D721Med (cell line): Measurements from ENCODE around the gene WFDC9.
"Not testable (repeated sequence)": the region's sequence is repeated elsewhere in the genome, so short reads cannot be mapped to it uniquely, and the experiment has no call there.

Experiments
- DNase-seq: peaks from one replicate; pipeline ENCODE4 v3.0.0; 2011; ENCODE audit warnings: low spot score; ENCODE audit not compliant: insufficient read length
- FAIRE-seq: peaks from 2 replicates; lab custom pipeline; 2011; peaks lifted over from hg19 to GRCh38; lab: Jason Lieb, UNC
- TF ChIP-seq, protein P1 (sequence below): IDR thresholded peaks from 2 replicates; pipeline ENCODE4 v1.5.1; 2012; ENCODE audit warnings: mild to moderate bottlenecking, control low read depth; ENCODE audit not compliant: insufficient read depth; ENCODE audit errors: missing control alignments

Gene WFDC9

DNA sequence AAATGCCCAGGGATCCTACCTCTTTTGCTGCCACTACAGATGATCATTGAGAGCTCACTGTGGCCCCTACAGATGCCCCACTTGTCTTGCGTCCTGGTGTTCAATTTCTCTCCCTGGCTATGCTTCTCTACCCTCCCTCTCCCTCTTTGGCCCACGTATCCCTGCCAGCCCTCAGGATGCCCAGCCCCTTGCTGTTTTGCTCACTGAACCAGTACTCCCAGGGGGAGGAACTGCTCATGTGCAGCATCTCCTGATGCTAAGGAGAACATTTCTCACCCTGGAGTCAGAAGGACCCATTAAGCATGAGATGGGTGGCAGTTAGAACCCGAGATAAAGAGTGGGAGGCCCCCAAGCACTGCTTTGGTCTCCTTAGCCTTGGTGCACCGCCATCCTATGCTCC, at the start of gene WFDC9:
WFDC9 (minus strand) TSS at position 101 of the 400 bp plus-strand sequence. CDS start 21,103 bp downstream, outside the sequence.
- FAIRE-seq (no peak), DNase-seq (no peak)
- TF ChIP-seq, protein P1, sequence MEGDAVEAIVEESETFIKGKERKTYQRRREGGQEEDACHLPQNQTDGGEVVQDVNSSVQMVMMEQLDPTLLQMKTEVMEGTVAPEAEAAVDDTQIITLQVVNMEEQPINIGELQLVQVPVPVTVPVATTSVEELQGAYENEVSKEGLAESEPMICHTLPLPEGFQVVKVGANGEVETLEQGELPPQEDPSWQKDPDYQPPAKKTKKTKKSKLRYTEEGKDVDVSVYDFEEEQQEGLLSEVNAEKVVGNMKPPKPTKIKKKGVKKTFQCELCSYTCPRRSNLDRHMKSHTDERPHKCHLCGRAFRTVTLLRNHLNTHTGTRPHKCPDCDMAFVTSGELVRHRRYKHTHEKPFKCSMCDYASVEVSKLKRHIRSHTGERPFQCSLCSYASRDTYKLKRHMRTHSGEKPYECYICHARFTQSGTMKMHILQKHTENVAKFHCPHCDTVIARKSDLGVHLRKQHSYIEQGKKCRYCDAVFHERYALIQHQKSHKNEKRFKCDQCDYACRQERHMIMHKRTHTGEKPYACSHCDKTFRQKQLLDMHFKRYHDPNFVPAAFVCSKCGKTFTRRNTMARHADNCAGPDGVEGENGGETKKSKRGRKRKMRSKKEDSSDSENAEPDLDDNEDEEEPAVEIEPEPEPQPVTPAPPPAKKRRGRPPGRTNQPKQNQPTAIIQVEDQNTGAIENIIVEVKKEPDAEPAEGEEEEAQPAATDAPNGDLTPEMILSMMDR = no peak

DNA sequence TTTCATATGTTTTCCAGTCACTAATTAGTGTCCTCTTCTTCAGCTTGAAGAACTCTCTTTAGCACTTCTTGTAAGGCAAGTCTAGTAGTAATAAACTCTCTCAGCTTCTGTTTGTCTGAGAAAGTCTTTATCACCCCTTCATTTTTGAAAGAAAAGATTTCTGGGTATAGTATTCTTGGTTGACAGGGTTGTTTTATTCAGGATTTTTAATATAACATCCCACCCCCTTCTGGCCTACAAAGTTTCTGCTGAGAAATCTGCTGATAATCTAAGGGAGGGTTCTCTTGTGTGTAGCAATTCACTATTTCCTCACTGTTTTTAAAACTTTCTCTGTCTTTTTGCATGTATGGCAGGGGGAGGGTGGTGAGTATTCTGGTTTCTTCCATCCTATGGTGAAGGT, 48.6 kb upstream of the WFDC9 start:
- no peak for FAIRE-seq
- TF ChIP-seq, protein P1 = no peak
- no peak for DNase-seq

DNA sequence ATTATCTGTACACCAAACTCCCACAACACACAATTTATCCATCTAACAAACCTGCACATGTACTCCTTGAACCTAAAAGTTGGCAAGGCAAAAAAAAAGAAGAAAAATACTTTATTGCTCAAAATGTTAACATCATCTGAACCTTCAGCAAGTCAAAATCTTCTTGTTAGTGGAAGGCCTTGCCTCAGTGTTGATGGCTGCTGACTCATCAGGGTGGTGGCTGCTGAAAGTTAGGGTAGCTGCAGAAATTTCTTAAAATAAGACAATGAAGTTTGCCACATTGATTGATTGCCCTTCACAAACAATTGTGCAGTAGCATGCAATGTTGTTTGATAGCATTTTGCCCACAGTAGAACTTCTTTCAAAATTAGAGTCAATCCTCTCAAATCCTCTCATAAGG, 41.7 kb upstream of the WFDC9 start:
- DNase-seq (no peak), FAIRE-seq (no peak)
- TF ChIP-seq, protein P1 = no peak

DNA sequence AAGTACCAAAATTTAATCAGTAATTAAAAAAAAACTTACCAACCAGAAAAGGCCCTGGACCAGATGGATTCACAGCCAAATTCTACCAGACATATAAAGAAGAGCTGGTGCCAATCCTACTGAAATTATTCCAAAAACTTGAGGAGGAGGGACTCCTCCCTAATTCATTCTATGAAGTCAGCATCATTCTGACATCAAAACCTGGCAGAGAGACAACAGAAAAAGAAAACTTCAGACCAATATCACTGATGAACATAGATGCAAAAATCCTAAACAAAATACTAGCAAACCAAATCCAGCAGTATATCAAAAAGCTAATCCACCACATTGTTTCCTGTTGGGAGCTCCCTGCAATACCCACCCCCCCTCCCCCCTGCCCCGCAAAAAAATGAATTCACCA, 39.1 kb upstream of the WFDC9 start, which contains the start of gene WFDC11:
WFDC11 (minus strand) TSS at position 101 of the 400 bp plus-strand sequence. CDS start 19,639 bp downstream, outside the sequence.
- DNase-seq (no peak), FAIRE-seq (no peak)
- TF ChIP-seq, protein P1 = no peak

DNA sequence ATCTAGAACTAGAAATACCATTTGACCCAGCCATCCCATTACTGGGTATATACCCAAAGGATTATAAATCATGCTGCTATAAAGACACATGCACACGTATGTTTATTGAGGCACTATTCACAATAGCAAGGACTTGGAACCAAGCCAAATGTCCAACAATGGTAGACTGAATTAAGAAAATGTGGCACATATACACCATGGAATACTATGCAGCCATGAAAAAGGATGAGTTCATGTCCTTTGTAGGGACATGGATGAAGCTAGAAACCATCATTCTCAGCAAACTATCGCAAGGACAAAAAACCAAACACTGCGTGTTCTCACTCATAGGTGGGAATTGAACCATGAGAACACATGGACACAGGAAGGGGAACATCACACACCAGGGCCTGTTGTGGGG, 26.0 kb upstream of the WFDC9 start:
- not testable (repeated sequence) for FAIRE-seq, DNase-seq

DNA sequence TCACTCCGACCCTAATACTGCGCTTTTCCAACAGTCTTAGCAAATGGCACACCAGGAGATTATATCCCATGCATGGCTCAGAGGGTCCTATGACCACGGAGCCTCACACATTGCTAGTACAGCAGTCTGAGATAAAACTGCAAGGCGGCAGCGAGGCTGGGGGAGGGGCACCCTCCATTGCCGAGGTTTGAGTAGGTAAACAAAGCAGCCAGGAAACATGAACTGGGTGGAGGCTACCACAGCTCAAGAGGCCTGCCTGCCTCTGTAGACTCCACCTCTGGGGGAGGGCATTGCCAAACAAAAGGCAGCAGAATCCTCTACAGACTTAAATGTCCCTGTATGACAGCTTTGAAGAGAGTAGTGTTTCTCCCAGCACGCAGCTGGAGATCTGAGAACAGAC, 20.6 kb upstream of the WFDC9 start:
- not testable (repeated sequence) for FAIRE-seq, DNase-seq

DNA sequence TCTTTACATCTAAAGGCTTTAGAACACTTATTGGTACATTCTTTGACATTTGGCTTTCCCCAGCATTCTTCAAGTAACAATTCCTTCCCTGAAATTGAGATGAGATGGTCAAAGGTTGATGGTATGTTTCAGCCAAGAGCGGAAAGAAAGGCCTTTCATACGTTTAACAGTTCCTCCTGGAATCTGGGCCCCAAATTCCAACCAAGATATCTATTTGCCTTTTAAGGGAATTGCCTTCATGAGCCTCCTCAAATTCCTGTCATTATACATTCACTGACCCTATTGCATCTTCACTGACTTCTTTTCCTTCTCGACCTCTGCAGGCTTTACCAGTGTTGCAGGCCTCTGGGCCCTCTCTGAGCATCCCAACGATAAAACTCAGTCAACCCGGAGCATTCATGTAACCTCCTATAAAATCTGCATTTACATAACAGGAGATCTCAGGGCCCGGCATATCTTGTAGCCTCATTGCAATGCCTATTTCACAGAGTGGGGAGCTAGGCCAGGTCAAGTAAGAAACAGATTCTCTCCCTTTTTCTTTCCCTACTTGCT, 18.3 kb upstream of the WFDC9 start:
- FAIRE-seq (no peak), DNase-seq (no peak)
- TF ChIP-seq, protein P1 = no peak

DNA sequence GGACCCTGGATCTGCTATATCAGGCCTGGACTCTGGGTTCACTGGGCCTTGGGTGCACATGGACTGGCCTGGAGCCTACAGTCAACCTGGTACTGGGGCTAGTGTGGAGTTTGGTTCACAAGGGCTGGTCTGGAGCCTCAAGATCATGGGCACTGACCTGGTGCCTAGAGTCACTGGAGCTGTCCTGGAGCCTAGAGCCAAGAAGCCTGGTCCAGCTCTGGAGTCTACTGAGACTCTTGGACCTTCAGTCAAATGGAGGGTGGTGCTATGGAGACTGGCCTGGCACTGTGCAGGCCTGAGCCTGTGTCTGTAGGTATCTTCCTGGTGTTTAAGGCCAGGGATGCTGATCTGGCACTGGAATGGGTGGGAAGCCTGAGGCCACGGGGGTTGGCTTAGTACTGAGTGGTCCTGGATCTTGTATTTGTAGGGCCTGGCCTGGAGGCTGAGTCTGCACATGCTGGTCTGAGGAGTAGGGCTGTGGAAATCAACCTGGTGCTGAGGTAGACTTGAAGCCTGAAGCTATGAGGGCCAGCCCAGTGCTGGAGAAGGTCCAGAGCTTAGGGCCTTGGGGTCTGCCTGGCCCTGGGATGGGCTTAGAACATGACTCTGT, 16.5 kb upstream of the WFDC9 start:
- DNase-seq = no peak
- FAIRE-seq = no peak
- TF ChIP-seq, protein P1 = no peak
